HG03460 (cell line): Measurements from ENCODE around the gene COLEC12.

Experiments
- ATAC-seq: cut with Tn5 transposase; IDR thresholded peaks from one replicate; pipeline ENCODE4 v1.9.1; 2021; ENCODE audit not compliant: unreplicated experiment

COLEC12 gene

GRCh38 chr18:506264-506663 lies 5.8 kb upstream of the COLEC12 start:
- no peak for ATAC-seq

GRCh38 chr18:505483-506122 lies 5.1 kb upstream of the COLEC12 start:
- peak; percentile 90 for ATAC-seq

- ATAC-seq = no peak
These were observed 859 bp upstream of the COLEC12 start for GRCh38 chr18:501406-501714.

DNA sequence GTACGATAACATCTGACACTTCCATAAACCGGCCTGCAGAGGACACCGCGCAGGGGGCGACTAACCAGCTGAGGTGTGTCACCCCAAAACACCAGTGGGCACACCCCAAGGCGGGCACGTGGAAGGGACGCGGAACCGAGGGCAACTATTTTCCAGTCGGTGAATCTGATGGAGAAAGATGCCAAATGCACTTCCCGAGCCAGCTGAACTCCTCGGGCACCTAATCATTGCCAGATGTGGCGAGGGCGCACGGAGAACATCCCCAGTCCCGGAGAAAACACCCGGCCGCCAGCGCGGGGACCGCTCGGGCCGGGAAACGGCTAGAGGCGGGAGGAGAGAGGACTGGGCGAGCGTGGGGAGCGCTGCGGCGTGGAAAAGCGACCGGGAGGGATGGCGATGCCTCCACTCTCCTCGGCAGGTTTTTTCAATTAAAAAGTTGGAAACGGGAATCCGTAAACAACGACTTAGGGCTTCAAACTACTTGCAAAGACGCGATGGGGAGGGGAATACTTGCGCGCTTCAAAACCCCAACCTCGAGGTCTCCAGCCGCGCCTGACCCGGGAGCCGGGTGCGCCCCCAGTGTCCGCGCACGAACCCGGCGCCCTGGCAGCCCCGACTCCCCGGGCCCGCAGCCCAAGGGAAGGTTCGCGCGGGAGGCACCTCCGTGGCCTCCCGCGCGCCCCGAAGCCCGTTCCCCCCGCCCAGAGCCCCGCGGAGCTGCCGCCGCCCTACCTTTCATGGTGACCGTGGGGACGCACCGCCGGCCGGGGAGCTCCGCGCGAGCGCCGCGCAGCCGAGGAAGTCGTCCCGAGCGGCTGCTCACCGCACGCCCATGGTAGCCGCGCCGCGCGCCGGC lies 497 bp downstream of the COLEC12 start:
- ATAC-seq = no peak

DNA sequence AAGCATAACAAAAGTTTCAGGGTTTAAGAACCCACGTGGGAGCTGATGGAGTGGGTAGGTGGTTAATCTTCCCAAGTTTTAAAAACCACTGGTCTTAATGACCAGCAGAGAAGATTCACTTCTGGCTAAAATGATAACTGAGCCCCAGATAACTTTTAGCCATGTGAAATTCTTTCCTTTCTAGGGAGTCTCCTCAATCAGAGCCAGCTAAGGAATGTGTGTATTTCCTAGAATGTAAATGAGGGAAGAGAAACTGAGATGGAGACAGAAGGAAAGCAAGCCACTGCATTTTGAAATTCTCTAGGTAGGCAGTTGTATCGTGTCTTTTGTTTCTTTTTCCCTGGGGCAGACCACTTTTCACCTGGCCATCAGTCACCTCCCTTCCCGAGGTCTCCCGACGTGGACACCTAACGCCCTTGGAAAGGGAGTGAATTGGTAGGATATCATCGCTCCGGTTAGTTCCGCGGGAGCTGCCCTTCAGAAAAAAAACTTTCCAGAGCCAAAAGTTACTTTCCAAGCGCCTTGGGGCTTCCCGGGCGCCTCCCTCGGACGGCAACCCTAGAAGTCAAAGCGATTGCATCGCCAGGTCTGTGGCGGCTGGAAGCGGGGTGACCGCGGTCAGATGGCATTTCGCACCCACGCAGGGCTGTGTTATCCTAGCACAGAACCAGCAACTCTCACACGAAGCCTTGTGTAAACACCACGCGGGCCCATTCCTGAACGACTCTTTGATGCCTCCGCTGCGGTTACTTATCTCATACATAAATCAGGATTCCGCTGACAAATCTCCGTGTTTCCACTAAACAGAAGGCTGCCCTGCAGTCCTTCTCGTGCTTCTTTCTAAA lies 1.3 kb downstream of the COLEC12 start:
- ATAC-seq = no peak

- no peak for ATAC-seq
These were observed 2.8 kb downstream of the COLEC12 start for GRCh38 chr18:497688-498087.

DNA sequence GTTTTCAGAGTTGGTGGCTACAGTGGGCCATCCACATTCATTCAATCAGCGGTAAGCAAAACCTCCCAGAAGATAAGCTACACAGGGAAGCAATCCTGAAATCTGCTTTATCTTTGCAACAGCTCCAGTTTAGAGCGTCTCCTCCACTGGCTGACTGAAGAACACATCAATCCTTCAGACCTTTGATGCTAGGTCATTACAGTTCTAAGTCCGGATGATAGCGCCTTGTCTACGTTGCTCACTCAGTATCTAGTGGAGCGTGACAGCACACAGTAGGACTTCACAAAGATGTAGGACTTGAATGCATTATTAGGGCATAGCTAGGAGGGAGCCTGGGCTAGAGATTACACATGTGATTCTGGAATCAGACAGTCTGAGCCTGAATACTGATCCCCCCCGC lies 5.0 kb downstream of the COLEC12 start:
- ATAC-seq = no peak

GRCh38 chr18:495017-495416 lies 5.5 kb downstream of the COLEC12 start:
- no peak for ATAC-seq

DNA sequence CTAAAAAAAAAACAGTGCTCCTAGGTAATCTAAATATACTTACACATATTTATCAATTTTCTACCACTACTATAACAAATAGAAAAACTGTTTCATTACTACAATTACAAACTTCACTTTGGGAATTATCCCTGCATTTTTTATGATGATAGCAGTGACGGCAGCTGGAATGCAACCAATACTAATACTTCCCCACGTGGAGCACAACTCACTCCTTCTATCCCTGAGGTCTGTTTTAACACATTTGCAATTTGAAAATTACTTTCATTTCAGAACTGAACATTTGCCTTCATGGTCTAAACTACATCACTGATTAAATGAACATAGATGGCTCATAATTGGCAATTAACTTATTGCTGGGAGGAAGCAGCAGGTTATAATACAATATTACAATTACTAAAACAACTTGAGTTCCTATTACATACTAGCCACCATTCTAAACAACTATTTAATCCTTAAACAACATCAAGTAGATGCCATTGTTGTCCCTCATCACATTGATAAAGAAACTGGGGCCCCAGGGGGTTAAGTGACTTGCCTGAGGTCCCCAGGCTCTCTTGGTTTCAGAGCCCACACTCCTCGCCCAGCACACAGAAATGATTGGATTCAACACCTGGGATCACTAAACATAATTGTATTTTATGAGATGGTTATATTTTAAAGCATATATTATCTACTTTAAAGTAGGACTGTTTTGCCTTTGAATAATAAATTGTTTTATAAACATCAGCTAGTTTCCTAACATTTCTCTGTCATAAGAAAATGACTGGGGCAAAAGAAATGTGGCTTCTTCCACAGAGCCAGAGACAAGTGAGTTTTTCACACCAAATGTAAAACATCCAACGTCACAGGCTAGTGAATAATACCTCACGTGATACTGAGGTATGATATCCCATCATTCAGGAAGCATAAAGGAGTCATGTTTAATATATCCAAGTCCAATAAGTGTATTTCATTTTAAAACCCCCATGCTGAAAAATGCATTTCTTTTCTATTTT lies 6.2 kb downstream of the COLEC12 start:
- ATAC-seq = no peak

DNA sequence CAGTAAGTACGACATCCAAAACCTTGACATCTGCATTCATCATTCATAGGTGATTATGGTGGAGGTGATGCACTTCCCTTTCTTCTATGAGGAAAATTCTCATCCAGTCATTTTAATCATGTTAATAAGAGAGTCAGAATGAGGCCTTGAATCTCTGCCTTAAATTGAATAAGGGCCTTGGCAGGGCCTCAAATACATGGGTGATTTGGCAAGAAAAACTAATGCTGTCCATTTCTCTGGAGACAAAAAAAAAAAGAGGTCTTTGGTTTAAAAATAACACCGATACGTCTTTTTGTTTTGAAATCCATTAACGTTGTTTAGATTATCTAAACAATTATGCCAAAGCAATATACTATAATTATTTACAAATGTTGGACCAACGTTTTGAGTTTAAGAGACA lies 8.1 kb downstream of the COLEC12 start:
- ATAC-seq = no peak

- ATAC-seq = no peak
These were observed 9.9 kb downstream of the COLEC12 start for GRCh38 chr18:490624-491023.

GRCh38 chr18:490024-490366 lies 10.5 kb downstream of the COLEC12 start:
- no peak for ATAC-seq

DNA sequence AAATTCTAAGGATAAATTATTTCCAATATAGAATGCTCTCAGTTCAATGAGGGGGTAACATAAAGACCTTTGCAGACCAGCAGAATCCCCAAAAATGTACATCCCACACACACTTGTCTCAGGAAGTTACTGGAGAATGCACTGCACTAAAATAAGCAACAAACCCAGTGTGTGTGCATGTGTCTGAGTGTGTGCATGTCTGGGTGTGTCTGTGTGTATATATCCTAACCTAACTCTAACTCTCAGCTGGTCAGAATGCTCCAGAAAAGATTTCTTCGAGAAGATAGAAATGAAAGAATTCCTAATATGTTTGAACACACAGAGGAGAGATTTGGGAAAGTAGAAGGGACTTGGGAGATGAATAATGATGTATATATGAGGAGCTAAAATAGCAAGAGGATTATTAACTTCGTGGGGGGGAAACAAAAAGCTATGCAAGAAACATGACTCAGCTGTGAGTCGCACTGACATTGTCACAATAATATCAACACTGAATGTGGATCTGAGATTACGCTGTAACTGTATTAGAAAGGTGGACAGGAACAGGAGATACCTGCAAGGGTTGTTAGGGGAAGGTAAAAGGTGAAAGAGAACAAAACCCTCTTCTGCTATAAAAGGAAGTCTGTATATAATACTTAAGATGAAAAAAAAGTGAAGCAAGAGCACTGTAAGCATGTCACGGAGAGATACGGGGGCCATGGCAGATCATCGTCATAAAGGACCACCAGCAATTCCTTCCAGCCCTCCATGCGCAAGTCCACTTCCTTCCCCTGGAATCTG lies 11.1 kb downstream of the COLEC12 start:
- ATAC-seq = no peak

DNA sequence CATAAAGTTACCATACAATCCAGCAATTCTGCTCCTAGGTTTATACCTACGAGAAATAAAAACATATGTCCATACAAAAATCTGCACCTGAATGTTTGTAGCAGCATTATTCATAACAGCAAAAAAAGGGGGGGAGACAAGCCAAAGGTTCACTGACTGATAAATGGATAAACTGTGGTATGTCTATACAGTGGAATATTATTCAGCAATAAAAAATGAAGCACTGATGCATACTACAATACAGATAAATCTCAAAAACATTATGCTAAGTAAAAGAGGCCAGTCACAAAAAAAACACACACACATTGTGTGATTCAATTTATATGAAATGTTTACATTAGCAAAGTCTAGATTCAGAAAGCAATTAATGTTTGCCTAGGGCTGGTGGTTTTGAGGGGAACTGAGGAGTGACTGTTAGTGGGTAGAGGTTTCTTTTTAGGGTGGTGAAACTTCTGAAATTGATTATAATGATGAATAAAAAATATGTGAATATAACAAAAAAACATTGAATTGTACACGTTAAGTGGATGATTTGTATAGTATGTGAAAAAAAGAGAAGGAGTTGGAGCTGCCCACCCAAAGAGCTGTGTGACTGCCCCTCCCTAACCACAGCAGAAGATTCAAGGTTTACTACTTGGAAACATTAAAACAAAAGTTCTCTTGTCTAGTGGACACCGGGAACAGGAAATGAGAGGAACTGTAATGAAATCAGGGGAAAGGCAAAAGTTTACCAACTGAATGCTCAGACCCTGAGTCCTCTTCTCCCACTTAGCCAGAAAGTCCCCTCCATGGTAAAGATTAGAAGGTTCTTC lies 13.4 kb downstream of the COLEC12 start:
- ATAC-seq = no peak

GRCh38 chr18:484749-485464 lies 15.6 kb downstream of the COLEC12 start:
- ATAC-seq = peak; percentile 80

DNA sequence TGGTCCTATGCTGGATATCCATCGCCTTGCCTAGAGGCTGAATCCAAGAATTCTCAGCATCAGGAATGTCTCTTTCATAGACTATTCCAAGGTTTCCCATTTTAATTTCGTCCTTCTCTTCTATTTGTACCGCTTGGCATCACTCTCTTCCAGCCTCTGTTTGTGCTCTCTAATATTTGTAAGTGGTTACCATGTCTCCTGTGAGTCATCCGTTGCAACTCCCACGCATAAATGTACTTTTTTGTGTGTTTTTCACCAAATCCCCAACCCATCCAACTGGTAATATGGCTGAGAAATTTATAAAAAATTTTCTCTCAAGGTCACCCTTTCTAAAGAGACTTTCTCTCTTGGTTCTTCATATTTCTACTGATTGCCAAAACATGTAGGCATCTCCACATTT lies 21.8 kb downstream of the COLEC12 start:
- ATAC-seq = no peak

DNA sequence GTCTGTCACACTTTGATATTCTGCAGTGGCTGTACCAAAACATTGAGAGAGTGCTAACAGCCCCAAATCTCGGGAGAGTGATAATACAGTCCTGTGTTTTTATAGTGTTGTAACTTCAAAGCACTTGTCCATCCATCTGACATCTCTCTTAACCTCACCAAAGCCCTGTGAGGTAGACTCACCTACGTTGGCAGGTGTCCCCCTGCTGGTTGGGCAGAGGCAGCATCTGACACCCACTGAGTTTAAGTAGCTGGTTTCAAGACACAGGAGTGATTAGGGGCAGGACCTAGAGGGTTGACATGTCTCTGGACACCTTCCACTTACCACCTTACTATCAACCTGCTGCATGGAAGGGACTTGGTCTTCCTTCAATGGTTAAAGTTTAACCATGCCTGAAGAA lies 22.9 kb downstream of the COLEC12 start:
- ATAC-seq = no peak

DNA sequence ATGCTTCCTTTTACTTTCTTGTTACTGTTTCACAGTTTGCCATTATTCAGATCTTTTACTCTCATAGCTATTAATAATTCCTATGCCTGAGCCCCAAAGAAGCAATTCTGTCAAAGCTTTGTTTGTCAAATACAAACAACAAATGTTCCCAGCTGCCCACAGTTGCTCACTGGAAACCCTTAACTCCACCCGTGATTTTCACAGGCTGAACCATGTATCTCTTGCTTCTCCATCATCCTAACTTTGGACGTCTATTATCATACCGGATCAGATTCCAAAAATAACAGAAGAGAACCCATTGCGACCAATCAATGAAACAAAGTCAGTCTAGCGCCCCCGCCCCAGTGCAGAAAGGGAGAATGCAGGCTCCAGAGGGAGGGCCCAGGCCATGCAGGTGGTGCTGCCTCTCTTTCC lies 24.2 kb downstream of the COLEC12 start:
- no peak for ATAC-seq
